Chondrocyte (in vitro differentiated cells): ENCODE results near the gene TRPM4. TPM values are rescaled to one million over a fixed set of nuclear protein-coding genes. Genes with fewer than 3 reads are reported as not detected.
"Not testable (repeated sequence)": the region's sequence is repeated elsewhere in the genome, so short reads cannot be mapped to it uniquely, and the experiment has no call there.

Experiments used
- DNase-seq: peaks from one replicate; pipeline ENCODE4 v3.0.0; 2021; ENCODE audit warnings: mixed read lengths, low spot score
- H3K27ac Mint-ChIP-seq: one replicate; pipeline ENCODE4 v1.8.0; 2021; ENCODE audit warnings: mild to moderate bottlenecking, moderate library complexity, mixed read lengths; ENCODE audit not compliant: unreplicated experiment
- H3K27me3 Mint-ChIP-seq: 2 replicates; pipeline ENCODE4 v1.8.0; 2021; ENCODE audit warnings: low read depth, mixed read lengths
- H3K36me3 Mint-ChIP-seq: 2 replicates; pipeline ENCODE4 v1.8.0; 2021; ENCODE audit warnings: low read depth, mixed read lengths
- H3K4me1 Mint-ChIP-seq: 2 replicates; pipeline ENCODE4 v1.8.0; 2021; ENCODE audit warnings: low read depth, mild to moderate bottlenecking, mixed read lengths
- H3K4me3 Mint-ChIP-seq: one replicate; pipeline ENCODE4 v1.8.0; 2021; ENCODE audit warnings: mild to moderate bottlenecking, moderate library complexity, mixed read lengths; ENCODE audit not compliant: unreplicated experiment
- H3K9me3 Mint-ChIP-seq: 2 replicates; pipeline ENCODE4 v1.8.0; 2021; ENCODE audit warnings: low read depth, mixed read lengths
- CTCF ChIP-seq: fragments of 200-600 bp; sonication (generic); IDR thresholded peaks from 2 replicates; pipeline ENCODE4 v1.5.0; 2021; ENCODE audit warnings: antibody characterized with exemption, mild to moderate bottlenecking, moderate library complexity
- total RNA-seq: library from RNA; stranded (reverse); gene quantifications from 3 replicates; pipeline ENCODE4 v1.2.1, GENCODE V29; 2021

TRPM4 gene
- total RNA-seq, 1 donor from 2014 or later: 50.2 TPM

- Mint-ChIP-seq H3K4me1 (peaks cover 30% of the 10 kb centered on the region), H3K4me3 (no peak overlapping the region), H3K27me3 (no peaks in the 10 kb centered on the region), H3K36me3 (peaks cover 32% of the 10 kb centered on the region), H3K9me3 (no peaks in the 10 kb centered on the region), H3K27ac (no peak overlapping the region)
- no peak for TF ChIP-seq CTCF
- DNase-seq: no peak
Measured at GRCh38 chr19:49205114-49205513, 47.5 kb downstream of the TRPM4 start.

DNA sequence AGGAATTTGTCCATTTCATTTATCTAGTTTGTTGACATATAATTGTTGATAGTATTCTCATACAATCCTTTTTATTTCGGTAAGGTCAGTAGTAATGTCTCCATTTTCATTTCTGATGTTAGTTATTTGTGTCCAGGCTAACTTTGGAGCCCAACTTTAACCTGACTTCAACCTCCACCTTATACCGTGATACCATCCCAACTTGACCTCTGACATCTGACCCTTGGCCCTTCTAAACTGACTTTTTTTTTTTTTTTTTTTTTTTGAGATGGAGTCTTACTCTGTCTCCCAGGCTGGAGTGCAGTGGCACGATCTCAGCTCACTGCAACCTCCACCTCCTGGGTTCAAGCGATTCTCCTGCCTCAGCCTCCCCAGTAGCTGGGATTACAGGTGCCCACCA lies 51.9 kb downstream of the TRPM4 start:
- H3K4me3 Mint-ChIP-seq, H3K27ac Mint-ChIP-seq: not testable (repeated sequence)
- H3K4me1 Mint-ChIP-seq: peaks cover 19% of the 10 kb centered on the region

GRCh38 chr19:49210108-49210900 lies 52.7 kb downstream of the TRPM4 start:
- no peaks in the 10 kb centered on the region for H3K9me3 Mint-ChIP-seq
- no peak for DNase-seq
- H3K4me3 Mint-ChIP-seq: no peak overlapping the region

More for the DNA sequence above, 51.9 kb downstream of the TRPM4 start:
- H3K9me3 Mint-ChIP-seq, DNase-seq, H3K27me3 Mint-ChIP-seq: not testable (repeated sequence)
- peaks cover 18% of the 10 kb centered on the region for H3K36me3 Mint-ChIP-seq

GRCh38 chr19:49210901-49211451 lies 53.4 kb downstream of the TRPM4 start:
- Mint-ChIP-seq H3K36me3 (peaks cover 18% of the 10 kb centered on the region), H3K4me1 (peaks cover 13% of the 10 kb centered on the region), H3K9me3 (no peaks in the 10 kb centered on the region), H3K4me3 (no peak overlapping the region), H3K27me3 (no peaks in the 10 kb centered on the region), H3K27ac (no peak overlapping the region)
- TF ChIP-seq CTCF: no peak
- no peak for DNase-seq

More at GRCh38 chr19:49210108-49210900, 52.7 kb downstream of the TRPM4 start:
- Mint-ChIP-seq H3K27ac (no peak overlapping the region), H3K36me3 (peaks cover 20% of the 10 kb centered on the region), H3K27me3 (no peaks in the 10 kb centered on the region), H3K4me1 (peaks cover 13% of the 10 kb centered on the region)
- no peak for TF ChIP-seq CTCF

GRCh38 chr19:49212016-49212701 lies 54.6 kb downstream of the TRPM4 start:
- TF ChIP-seq CTCF: no peak
- H3K27ac Mint-ChIP-seq: no peak overlapping the region
- H3K4me1 Mint-ChIP-seq: peaks cover 10% of the 10 kb centered on the region
- H3K9me3 Mint-ChIP-seq: no peaks in the 10 kb centered on the region
- no peak overlapping the region for H3K4me3 Mint-ChIP-seq
- no peaks in the 10 kb centered on the region for H3K27me3 Mint-ChIP-seq
- H3K36me3 Mint-ChIP-seq: peaks cover 17% of the 10 kb centered on the region
- DNase-seq: no peak
